ENCODE measurements around the gene FGF14.

FGF14 gene

DNA sequence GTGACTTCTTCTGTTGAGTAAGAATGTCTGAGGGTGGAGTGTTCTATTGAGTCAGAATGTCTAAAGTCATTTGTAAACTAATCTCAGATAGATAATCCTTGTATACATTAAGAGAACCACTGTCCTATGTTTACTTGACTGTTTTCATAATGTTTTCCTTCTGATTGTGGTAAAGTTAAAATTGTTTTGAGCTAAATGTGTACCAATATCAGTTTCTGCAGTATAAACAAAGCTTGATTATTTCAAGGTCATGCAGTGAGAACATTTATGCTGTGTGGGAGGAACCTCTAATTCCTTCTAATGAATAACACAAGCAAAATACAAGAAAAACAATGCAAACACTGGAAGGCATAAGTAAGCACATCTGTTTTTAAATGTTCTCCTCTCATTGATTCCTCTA is 434.6 kb downstream of the FGF14 start:
- DNase-seq, result no peak

- DNase-seq, result no peak
Measured at GRCh38 chr13:101965096-101965495, 436.8 kb downstream of the FGF14 start.

- no peak for DNase-seq
Measured at GRCh38 chr13:101959016-101959415, 442.8 kb downstream of the FGF14 start.

GRCh38 chr13:101955764-101956163 is 446.1 kb downstream of the FGF14 start:
- no peak for DNase-seq

- DNase-seq, result no peak
Measured at GRCh38 chr13:101951114-101951513, 450.7 kb downstream of the FGF14 start.

DNA sequence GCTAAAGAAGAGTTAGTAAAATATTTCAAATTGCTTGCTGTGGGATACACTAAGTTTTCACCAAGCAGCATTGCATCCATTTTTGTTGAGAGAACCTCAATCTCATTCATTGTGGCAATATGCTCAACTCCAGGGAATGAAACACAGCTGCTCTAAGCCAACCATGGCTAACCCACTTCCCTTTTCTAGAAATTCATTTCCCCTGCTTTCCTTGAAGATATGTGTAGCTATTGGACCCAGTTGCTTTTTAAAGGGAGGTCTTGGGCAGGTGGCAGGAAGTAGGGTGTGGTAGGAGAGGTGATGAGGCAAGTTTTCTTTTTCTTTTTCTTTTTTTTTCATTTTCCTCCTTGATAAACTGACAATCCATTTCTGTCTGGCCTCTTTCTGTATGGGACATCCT is 452.2 kb downstream of the FGF14 start:
- DNase-seq, result no peak

DNA sequence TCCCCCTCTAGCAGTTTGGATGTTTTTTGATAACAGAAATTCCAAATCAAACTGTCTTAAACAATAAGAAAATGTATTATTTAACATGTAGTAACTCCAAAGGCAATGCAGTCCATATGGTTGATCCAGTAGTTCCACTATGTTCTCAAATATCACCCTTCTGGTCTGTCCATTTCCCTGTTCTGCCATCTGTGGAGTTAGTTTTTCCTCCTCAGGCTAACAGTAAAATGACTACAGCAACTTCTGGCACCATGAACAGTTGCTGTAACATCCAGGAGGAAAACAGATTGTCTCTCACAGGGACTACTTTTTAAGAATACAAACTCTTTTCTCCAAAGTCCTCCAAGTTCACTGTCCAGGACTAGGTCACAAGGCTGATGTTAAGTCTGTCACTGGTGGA is 455.4 kb downstream of the FGF14 start:
- no peak for DNase-seq

GRCh38 chr13:101945435-101945834 is 456.4 kb downstream of the FGF14 start:
- no peak for DNase-seq

DNA sequence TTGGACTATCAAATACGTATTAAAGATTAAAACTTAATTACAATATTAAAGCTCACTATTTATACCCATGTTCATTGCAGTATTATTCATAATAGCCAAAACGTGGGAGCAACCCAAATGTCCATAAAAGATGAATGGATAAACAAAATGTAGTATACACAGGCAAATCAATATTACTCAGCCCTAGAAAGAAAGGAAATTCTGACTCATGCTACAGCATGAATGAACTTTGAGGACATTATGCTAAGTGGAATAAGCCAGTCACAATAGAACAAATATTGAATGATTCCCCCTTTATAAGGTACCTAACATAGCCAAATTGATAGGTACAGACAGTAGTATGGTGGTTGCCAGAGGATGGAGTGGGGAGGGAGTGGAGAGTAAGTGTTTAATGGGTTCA is 457.3 kb downstream of the FGF14 start:
- DNase-seq, result no peak

DNA sequence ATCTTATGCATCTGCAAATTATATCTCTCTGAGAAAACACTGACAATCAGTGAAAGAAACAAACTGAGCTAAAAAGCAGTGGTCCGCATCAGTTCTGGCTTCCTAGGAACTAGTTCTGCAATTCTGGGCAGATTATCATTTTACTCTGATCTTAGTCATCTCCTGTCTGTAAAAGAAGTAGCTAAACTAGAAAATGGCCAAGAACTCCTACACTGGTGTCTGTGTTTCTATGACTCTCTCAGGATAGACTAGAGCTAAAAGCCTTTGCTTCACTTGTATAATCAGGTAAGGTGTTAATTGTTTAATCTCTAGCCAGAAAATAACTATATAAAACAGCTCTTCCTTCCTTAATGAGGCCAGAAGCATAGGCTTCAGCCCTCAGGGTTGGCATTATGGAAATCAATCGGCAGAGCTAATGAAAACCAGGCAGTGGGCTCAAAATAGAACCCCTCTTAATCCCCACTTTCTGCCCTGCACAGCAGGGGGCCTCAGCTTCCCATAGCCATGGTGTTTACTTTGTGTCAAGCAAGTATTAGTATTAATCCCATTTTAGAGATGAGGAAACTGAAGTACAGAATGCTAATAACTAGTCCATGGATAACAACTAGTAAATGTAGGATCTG is 459.2 kb downstream of the FGF14 start:
- no peak for DNase-seq

DNA sequence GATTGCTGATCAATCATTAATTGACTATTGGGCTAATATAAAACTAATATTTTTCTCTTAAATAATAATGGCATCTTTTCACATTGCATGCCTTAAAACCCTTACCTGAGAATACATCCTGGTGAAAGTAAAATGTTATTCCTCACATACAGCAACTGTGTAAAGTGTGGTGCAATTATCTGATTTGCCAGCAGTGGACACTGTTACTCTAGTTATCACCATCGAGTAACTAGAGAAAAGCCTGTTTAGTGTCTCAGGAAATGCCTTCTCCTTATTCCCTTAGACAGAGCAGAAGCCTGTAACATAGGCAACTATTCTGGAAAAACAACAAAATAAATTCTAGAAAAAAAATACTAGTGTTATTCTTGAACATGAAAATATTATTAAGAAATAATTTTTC is 459.8 kb downstream of the FGF14 start:
- DNase-seq, result no peak

DNA sequence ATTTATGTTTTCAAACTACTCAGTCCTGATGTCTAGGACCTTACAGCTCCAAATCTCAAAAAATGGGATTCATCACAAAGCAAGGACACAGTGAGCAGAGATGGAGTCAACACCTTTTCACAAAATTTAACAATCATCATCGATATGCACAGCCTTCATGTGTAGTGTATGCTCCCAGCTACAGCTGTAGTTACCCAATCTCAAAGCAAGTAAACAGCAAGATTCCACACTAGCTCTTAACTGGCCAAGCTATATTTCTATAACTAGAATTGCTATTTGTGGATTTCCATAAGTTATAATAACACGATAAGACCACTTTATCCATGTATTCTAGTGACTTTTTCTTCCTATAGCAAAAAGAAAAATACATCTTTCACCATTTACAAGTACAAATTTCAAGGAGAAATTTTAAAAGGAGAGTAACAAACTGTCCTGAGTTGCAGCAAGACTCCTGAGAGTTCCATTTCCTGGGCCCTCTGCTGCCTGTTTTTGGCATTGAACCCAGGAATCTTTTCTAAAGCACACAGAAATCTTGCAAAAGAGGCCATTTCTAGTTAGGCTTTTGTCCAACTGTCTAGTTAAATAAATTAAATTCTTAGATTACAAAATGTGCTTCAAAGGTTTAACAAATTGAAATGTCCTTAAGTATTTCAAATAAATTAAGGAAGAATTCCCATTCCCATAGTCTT is 460.6 kb downstream of the FGF14 start:
- no peak for DNase-seq

GRCh38 chr13:101939370-101939769 is 462.5 kb downstream of the FGF14 start:
- DNase-seq, result no peak

- no peak for DNase-seq
Measured at GRCh38 chr13:101935828-101936227, 466.0 kb downstream of the FGF14 start.

GRCh38 chr13:101931186-101931585 is 470.7 kb downstream of the FGF14 start:
- no peak for DNase-seq

DNA sequence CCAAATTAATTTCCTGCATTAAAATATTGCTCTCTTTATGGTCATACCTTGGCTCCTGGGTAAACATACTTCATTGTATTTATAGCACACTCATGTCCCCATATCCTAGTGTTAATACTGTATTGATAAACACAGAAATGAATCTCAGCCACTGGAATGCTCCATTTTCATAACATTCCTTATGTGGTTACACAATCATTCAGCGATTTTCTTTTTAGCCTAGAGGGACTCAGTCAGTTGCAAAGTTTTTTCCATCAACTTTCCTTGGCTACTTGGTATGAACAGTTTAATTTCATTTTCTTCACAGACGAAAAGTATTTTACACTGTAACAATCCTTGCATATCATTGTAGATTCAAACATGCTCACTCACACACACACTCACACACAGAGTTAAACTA is 471.5 kb downstream of the FGF14 start:
- DNase-seq, result no peak

DNA sequence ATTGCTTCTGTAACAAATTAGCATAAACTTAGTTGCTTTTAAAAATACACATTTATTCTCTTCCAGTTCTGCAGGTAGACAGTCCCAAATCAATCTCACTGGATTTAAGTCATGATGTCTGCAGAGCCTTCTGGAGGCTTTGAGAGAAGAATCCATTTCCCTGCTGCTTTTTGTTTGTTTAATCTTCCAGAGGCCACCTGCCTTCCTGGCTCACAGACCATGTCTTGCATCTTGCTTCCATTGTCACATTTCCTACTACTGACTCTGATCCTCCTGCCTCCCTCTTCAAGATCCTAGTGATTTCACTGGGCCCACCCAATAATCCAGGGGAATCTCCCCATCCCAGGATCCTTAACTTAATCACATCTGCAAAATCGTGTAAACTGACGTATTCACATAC is 476.1 kb downstream of the FGF14 start:
- no peak for DNase-seq

DNA sequence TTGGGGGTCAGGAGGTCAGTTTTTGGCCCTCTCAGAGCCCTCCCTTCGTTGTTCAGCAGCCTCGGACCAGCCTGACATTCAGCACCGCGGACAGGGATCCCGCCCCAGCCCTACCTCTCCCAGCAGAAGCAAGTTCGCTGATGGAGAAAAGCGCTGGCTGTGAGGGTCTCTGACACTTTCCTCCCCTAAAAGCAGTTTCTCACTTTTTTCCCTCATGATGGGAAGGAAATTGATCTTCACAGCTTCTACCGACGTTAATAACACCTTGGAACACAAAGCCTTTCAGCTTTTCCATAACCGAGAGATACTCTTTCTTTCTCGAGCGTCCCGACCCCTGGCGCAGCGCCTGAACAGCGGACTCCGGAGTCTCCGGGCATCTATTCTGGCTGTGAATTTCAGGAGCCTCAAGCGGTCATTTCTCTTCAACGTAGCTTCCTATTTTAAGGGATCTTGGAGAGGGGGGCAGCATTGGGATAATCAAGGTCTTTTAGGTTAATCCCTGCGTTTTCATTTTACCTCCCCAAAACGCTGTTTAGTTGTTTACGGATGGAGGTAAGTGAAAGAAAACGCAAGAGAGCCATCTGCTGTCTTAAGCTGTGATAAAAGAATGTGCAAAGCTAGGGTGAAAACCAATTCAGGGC is 482.2 kb downstream of the FGF14 start:
- DNase-seq, result no peak

DNA sequence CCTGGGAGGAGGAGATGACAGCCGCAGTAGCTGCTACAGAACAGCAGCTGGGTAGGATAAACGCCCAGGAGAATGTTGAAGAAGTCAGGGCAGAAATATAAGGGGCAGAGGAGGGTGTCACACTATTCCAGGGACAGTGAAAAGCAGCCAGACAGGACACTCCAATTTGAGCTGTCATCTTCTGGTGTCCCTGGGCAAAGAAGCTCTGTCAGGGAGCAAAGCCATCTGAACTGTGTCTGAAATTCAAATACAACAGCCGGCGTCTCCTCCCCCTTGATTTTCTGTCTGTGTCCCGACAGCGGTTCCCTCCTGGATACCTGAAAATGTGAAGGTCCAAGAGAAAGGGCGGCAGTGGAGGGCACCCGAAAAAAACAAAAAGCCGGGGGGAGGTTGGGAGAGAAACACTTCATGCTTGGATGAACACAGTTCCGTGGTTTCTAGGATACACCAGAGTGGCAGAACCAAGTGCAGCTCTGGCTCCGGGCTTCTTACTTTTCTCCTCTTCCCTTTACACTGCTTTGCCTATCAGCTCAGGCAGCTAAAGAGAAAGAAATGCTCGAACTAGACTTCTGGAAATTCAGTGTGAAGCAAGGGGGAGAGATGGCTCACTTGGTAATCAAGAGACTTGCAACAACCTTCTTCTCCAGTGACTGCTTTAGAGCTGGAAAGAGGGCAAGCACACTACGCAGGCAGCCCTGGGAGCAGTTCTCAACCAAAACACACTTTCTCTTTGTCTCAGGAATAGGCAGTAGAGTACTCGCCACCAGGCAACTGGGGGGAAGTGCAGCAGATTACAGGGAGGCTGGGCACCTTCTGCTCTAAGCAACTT is 483.8 kb downstream of the FGF14 start:
- no peak for DNase-seq

DNA sequence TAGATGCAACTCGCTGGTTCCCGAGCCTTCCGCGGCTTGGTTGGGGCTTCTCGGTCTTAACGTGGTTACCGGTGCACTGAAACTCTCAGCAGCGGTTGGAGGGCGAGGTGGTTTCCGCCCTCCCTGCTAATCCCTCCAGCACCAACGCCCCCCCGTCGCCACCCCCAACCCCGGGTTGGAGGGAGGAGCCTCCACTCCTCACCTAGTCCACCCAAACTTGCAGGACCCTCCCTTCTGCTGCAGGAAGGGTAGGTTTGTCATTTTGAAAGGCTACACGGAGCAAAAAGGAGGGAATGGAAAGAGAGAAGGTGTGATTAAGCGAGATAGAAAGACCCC is 484.4 kb downstream of the FGF14 start:
- DNase-seq, result no peak

DNA sequence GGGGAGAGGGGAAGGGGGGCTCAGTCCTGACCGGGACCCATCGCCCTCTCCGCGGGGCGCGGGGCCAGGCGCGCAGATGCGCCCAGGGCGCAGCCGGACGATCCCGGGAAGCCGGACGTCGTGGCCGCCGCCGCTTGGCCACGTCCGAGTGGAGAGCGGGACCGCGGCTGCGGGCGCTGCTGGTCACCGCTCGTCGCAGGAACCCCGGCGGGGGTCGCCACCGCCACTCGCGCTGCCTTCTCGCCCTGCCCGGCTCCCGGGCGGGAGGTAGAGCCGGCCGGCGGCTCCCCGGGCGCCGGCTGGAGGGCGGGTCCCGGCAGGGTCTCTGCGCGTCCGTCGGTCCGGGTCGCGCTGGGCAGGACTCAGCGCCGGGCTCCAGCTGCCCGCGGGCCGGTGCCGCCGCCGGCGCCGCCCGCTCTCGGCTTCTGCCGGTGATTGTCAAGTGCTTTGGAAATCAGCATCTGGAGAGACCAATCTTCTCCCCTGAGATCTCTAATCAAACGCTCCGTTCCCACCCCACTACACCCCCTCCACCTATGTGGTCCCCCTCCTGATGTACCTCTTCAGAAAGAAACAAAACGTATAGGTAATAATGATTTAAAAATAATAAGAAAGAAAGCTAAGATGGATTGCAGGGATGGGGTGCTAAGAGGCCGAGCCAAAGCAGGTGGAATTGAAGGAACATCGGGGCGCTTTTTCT is 484.9 kb downstream of the FGF14 start:
- no peak for DNase-seq

DNA sequence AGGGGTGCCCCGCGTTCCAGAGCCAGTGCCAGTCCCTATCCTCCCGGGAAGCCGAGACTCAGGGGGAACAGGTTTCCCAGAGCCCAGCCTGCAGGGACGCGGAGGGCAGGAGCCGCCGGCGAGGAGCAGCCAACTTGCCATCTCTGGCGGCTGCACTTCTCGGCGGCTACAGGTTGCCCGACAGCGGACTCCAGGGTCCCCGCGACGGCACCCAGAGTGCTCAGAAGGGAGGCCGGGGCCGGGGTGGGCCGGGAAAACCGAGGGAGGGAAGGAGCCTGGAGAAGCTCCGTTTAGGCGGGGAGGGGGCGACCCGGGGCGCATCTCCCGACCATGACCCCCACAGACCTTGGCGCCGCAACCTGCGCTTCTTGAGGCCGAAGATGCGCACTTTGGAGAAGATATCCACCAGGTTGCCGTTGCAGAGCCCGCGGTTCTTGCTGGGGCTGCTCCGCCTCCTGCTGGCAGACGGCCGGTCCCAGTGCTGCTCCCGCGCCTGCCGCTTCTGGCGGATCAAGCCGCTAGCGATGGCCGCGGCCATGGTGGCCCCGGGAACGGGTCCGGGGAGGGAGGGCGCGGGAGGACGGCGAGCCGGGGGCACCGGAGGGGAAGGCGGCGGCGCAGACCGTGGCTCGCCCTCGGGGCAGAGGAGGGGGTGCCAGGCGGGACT is 485.6 kb downstream of the FGF14 start:
- no peak for DNase-seq

DNA sequence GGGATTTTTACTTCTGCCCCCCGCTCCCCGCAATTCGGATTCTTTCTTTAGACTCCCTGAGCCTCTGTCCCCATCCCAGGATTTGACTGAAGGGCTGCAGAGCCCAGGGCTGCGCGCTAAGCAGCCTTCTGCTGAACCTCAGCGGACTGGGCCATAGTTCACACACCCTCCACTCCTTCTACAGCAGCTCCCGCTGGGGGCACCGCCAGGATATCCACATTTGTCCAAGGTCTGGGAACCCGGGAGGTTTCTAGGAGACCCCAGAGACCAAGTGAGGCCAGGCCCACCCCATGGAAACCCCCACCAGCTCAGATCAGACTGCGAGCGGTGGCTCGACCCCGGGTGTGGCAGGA is 486.1 kb downstream of the FGF14 start:
- no peak for DNase-seq

All from stimulated activated CD4-positive, alpha-beta T cell treated with anti-CD3 and anti-CD28 coated beads, Interleukin-4, amount 100 ng/mL, for 4 hours (primary cell).